Activated gamma-delta T cell (primary cell): ENCODE data around the gene MYH10.

Experiments used
- DNase-seq: peaks from one replicate; lab custom pipeline; 2025; lab: John Stamatoyannopoulos, UW

Gene MYH10

DNA sequence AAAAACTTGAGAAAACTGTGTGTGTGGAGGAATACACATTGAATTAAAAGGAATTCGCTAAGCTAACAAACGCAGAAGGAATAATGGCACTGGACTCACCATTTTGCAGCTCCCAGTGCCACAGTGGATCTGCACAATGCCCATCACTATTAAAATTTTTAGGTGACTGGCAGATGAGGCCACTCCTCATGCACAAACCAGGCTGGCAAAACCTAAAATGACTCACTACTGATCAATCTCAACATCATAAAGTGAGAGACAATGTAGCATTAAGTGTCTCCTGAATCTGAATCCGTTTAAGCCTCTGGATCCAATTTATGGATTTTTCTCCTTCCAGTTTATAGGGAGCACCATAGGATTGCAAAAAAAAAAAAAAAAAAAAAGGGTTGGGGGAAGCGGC lies 20.6 kb downstream of the MYH10 start:
- DNase-seq = no peak

DNA sequence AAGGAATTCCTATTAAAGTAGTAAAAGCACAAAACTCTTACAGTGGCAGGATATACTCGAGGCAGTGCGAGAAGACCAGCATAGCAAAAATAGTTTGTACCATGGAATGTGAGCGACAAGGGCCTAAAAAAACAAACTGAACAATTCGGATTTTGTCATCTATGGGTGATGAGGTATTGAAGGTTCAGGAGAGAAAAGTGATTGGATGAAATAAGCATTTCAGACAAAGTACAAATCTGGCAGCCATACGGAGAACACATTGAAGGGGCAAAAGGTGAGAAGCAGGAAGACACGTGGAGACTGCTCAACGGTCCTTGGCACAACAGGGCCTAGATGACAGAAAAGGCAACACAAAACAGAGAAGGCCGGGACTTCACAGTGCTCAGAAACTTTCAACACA lies 22.5 kb downstream of the MYH10 start:
- DNase-seq = no peak

DNA sequence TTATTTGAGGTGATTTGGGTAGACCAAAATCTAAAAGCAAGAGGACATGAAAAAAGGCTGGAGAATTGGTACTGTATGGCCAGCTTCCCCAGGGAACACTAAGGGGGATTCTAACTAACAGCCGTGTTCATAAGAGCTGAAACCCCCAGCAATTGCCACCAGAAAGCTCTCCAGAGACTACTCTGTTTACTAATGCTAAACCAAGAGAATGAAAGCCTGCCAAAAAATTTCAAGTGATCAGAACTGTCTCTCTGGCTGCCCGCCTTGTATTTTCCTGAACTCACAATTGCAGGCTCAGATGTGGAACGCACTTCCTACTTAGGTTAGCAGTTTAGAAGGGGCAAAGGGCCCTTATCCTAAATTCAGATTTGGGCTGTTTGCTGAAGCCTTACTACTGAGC lies 24.1 kb downstream of the MYH10 start:
- DNase-seq = no peak

DNA sequence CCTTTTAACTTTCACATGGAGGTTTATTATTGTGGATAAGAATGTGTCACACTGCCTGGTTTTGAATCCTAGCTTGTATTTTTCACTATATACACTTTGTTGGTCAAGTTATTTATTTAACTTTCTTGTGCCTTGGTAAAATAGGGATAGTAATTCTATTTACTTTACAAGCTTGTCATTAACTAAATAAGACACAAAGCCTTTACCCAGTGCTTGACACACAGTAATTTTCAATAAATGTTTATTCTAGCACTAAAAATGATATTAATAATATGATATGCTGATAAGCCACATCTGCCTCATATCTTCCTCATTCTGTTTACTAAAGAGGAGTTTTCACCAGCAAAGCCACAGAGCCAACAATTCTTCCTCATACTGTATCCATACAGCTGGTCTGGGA lies 27.8 kb downstream of the MYH10 start:
- DNase-seq = no peak

DNA sequence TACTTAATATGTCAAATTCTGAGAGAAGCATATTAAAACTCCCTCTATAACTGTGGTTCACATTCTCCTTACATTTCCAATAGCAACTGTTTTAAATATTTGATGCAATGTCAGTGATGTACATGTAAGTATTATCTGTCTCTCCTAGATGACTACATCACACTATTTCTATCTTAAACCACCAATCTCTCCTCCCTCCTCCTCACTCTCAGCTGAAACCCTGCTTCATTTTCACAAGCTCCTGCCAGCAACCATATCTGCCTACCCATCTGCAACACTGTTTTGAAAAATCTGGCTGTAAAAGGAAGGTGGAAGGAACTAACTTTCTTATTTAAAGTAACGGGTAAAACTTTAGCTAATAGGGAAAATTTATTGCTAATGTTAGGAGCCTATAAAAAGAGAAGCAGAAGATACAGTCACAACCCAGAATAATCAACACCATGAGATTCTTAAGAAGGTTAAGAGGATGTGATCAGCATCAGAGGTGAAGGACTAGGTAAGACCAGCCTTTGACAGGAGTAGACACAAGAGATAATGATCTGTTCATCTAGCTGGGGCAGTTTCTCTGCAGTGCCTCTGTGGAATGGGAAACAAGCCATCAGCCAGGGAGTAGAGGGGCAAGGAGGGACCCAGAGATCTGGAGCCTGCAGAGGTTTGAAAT lies 31.0 kb downstream of the MYH10 start:
- DNase-seq = no peak

DNA sequence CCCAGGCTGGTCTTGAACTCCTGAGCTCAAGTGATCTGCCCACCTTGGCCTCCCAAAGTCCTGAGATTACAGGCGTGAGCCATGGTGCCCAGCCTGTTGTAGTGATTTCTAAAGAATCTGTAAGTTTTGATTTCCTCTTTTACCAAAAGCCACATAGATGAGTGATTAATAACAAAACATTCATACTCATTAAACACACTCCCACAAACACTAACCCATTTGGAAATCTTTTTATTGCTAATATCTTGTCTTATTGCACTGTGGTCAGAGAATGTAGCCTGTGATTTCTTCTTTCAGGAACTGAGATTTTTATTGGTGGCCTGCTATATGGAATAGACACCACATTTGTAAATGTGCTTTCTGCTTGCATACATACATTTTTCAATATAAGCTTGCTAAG lies 31.6 kb downstream of the MYH10 start:
- DNase-seq = no peak

DNA sequence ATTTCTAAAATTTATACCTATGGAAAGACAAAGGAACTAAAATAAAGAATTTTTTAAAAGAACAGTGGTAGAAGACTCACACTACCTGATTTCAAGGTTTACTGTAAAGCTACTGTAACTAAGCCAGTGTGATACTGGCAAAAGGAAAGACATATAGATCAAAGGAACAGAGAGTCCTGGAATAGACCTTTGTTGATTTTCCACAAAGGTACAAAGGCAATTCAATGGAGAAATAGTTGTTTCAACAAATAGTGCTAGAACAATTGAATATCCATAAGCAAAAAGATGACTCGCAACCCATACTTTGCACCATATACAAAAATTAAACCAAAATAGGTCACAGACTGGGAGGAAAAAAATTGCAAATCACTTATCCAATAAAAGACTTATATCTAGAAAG lies 36.7 kb downstream of the MYH10 start:
- DNase-seq = no peak

DNA sequence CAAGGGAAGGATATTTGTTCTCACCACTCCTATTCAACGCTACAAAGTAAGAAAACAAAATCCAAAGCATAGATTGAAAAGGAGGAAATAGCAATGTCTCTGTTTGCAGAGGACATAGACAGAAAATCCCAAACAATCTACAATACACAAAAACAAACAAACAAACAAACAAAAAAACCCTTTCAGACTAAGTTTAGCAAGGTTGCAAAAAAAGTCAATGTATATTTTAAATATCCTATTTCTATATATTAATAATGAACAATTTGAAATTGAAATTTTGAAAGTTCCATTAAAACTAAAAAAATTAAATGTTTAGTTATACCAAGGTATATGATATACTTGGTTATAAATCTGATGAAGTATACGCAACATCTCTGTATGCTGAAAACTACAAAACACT lies 37.2 kb downstream of the MYH10 start:
- no peak for DNase-seq

DNA sequence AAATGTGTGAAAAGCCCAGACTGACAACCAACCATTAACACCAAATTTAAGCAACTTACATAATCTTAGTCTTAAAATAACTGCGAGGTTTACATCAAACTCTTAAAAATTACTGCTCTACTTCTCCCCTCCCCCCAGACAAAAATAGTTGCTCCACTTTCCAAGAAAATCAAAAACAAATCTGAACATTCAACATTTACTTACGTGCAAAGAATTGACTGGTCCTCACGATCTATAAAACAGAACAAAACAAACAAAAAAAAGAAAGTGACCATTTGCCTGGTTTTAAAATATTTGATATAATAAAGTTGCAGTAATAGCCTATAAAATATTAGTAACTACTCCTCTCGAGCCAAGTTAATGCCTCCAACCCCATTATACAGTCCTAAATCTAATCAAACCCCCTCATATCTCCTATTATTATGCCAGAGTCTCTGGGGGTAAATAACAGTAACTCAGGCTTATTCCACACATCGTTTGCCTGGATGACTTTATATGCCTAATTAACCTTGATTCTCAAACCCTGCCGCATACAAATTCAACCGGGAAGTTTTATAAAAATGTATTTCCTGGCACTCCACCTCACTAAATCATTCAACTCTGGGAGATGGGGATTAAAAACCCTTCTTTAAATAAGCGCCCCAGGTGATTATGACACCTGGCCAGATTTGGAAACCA lies 41.5 kb downstream of the MYH10 start:
- DNase-seq = no peak

DNA sequence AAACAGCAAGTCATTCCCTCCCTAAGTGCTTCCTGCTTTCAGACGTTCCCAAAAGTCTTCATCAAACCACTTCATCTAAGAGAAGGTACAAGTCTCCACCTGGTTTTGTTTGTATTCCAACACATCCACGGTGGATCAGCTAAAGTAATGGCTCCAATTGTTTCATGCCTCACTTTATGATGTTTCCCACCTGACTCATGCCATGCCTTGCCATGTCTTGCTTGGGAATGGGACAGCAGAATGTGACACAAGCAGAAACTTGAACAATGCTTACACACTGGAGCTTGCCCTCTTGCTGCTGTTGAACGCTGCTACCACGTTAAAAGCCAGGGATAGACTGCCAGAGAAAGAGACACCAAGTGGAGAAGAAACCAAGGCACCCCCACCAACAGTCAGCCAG lies 43.8 kb downstream of the MYH10 start:
- no peak for DNase-seq

DNA sequence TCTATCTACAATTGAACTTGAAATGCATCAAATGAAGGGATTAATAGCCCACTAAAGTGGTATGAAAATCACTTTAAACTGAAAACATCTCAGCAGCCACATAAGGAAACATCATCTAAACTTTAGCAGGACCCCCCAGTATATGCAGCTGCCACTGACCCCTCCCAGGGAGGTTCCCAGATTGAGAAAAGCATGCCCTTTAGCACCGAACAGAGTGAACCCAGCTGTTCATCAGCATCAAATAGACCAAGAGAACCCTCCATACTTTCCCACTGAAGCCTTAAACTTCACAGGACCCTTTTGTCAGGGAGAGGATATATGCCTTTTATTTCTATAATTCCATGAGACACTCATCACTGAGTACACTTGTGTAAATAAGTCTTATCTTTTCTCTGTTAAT lies 44.6 kb downstream of the MYH10 start:
- DNase-seq = no peak

DNA sequence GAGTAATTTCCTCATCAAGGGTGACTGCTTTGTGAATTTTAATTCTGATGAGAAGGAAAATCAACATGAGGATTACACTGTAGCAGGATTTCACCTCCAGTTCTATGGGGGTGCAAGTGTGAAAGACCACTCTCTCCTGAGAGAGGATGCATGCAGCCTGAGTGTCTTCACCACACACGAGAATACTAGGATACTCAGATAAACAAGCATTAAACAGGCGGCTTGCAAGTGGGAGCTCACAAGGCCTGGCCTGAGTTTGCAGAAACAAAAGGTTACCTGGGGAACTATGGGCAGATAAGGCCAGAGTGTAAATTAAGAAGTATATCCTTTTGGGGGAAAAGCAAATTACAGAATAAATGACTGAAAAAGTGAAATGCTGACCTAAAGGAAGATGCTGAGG lies 46.6 kb downstream of the MYH10 start:
- no peak for DNase-seq

DNA sequence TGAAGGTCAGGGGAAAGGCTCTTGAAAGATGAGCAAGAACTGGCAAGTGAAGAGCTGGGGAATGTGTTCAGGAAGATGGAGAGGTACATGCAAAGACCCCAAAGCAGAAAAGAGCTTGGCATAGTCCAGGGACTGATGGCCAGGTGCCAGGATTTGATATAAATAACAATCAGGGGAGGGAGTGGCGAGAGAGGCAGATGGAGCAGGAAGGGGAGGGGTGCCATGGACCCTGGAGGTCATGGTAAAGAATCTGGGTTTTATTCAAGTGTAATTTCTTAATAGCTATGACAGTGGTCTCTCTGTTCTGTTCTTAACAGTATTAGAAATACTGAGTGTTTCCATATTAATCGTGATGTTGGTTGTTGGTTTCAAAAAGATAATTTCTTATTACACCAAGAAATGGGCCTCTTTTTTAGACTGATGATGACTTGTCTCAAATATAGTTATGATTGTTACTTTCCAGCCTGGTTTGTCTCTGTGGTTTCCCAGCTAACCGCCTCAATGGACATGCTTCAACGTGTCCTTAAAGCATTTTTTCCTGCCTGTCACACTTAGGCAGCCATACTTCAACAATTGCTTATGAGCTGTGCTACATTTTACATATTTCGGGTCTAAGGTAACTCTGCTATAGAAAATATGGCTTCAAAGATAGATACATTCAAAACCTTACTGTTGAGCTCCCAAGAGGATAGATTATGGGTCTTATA lies 49.4 kb downstream of the MYH10 start:
- no peak for DNase-seq

DNA sequence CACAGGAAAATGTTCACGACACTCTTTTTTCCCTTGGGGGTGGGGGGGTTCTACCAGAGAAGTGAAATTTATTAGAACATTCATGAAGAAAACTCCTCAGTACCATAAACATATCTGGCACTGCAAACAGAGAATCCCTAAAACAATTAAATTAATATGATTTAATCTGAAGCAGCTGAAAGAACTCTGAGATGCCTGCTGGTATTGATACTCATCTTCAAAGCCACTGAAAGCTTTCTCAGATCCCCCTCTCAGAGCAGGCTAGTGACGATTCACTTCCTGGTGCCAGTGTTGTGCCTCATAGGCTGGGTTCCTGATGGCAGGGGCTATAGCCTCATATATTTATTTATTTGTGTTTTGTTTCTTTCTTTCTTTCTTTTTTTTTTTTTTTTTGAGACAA lies 52.7 kb downstream of the MYH10 start:
- no peak for DNase-seq

DNA sequence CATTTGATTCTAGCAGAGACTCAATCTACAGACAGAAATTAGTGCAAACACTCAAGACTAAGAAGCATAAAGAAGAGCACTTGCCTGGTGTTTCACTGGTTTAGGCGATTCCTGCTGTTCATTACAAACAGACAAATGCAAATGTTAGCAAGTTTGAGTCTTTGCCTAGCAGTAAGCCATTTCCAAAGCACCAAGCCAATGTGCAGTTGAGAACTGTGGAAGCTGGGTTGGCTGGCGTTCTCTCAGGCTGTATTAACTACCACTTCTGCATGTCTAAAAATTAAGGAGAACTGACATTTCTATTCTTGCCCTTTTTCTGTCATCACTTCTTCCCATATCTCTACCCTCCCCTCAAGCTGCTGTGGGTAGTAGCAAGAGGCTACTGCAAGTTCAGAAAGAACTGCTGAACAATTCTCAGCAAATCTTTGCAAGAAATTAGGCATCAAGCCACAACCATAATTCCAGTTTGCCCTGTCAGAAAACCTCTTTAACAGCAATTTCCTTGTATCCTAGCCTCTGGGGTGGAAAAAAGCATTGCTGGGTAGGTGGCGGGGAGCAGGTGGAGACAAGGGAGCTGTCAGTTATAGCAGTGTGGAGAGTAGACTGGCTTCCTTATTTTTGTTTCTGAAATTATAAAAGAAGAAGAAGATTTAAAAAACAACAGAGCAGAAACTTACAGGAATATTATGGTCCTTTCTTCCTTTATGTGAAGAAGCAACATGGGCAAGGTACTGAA lies 53.8 kb downstream of the MYH10 start:
- no peak for DNase-seq

DNA sequence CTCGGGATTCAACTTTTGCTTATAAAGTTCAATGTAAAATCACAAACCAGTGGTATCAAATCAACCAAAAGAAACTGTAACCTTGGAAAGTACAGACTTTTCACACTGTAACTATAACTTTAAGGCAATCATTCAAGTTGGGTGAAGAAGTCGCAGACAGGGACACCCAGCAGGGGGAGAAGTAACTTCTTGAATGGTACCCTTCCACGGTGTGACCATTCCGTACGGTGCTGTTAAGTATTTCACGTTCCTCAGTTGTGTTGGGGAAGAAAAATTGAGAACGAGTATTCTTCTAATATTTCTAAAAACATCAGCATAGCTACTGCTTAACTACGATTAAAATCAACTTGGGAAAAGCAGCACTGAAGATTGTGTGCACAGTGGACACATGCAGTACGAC lies 55.8 kb downstream of the MYH10 start:
- no peak for DNase-seq

DNA sequence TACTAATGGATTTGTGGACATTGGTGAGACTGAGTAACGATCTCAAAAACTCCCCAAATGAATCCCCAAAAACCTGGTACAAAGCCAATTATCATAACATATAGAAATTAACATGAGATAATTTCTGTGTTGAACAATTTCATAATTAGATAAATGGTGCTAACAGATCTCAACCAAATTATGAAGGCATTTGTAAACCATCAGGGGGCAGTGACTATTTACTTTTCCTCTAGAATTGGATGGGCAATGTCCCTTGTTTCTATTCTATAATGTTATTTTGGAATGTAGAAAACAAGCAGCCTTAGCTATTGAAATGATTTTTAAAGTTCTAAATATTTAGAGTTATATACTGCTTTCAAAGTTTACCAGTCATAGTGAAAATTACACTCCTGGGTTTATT lies 57.8 kb downstream of the MYH10 start:
- DNase-seq = no peak

DNA sequence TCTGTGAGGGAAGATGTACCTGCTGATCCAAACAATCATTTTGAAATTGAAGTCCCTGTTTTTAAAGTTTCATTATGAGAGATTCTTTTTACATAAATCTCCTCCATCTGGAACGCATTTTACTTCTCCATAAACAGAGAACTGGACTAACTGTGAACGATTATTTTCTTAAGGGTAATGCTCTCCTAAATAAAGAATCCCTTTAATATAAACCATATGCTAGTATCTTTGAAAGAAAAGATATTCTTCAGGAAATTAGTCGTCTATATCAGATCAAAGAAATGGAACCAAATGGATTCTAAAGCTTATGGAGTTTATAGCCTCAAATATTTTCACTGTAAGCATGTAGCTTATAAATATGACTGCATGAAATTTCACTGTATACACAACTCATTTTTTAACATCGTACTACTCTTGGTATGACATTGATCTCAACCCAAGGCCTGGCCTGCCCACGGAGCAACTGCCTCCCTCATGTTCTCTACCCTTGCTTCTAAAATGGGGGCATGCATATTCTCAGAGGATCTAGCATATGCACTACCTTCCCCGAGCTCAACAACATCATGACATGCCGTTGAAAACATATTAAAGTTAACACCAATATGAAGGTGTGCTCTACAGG lies 66.4 kb downstream of the MYH10 start:
- no peak for DNase-seq

DNA sequence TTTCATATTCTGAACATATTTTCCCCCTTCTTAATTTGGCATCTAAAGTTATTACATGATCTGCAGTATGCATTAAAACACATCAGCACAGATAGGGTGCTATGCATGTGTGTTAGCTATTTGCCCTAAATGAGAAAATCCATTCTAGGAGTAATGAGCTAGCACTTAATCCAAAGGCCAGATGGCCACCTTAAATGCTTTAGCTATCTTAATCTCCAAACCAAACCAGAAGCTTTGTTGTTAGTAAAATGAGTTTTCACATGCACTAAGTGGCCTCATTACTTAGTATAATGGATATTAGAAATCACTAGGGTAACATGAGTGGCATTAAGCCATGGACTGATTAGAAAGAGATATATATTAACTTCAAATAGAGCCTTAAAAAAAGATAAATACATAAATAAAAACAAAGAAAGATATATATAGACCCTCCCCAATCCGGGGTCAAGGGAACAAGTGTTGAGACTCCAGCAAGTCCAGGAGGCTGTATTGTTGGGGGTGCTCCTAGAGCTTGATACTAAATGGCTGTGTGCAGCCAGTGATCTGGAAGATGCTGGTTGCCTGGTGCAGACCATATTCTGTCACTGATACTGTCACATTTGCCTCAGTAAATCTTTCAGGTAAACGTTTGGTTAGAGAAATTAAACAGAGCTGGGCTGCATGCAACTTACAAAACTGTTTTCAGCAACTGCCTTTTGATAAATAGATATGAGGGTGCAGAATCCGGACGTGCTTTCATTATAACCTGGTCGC lies 67.3 kb downstream of the MYH10 start:
- no peak for DNase-seq

DNA sequence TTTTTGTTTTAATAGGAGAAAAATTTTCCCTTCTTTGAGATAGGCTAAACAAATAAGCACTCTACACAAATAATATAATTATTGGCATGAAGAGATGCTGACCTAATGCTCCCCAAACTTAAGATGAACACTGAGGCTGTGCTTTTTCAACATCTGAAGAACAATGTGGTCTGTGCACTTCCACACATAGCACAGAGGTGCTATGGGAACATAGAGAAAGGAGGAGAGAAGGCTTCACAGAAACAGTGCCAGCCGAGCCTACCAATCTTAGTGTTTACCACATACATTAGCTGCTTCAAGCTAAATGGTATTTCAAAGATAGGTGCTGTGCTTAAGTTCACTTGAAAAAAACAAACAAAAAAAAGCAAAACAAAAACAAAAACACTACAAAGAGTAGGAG lies 72.4 kb downstream of the MYH10 start:
- no peak for DNase-seq

DNA sequence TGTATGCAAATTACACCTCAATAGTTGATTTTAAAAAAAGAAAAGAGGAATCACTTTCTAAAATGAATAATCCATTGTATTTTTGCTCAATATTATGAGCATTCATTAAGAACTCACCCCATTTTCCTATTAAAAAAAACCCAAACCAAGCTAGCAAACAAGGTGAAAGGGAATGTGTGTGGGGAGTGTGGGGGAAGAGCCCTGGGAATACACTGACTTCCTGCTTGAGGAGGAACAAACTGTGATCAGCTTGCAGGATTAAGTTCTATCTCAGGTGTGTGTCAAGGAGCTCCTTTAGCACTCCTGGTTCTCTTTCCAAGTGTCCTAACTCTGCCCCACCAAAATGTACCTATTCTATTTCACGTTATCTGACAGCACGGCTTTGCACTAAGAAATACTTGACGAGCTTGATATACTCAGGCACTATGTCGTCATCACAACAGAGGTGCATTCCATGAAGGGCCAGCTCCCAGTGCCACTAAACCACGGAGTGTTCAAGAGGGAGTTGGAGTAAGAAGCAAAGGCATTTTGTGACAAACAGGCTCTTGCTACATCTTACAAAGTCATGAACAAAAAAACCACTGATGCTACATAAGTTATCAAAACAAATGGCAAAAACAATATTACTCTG lies 73.2 kb downstream of the MYH10 start:
- no peak for DNase-seq
